Measurements from ENCODE around the gene LBHD1. TPM values are rescaled to one million over a fixed set of nuclear protein-coding genes. Genes with fewer than 3 reads are reported as not detected.

The LBHD1 gene
- total and polyA plus RNA-seq, 2 of the 4 experiments (the other 2 are of a cell fraction): 1.6 to 4.0 TPM

- Histone ChIP-seq H3K27me3 (ENCODE audit: control insufficient read depth, insufficient read depth, low read length) (no peaks in the 10 kb centered on the region), H3K79me1 (ENCODE audit: low read depth in 1 of 2, low read length in 2 of 2) (peaks cover 6 to 57% of the 10 kb centered on the region in 2 experiments), H2BK20ac (ENCODE audit: low read depth, low read length) (no peak overlapping the region), H2BK15ac (ENCODE audit: low read depth, low read length) (no peak overlapping the region), H3K9ac (ENCODE audit: low read depth, low read length) (no peak overlapping the region), H3K4me1 (ENCODE audit: control insufficient read depth, insufficient read depth, low read length) (peaks cover 8% of the 10 kb centered on the region), H3K18ac (ENCODE audit: low read depth, low read length) (no peak overlapping the region), H2AK5ac (ENCODE audit: low read depth, low read length) (no peak overlapping the region), H2BK5ac (ENCODE audit: low read depth, low read length, poor library complexity, severe bottlenecking) (no peak overlapping the region), H3K27ac (ENCODE audit: insufficient read depth, low read length) (no peak overlapping the region), H3K23ac (ENCODE audit: low read depth, low read length) (no peak overlapping the region), H2BK120ac (ENCODE audit: low read depth, low read length) (no peak overlapping the region), H4K20me1 (ENCODE audit: insufficient read depth, low read length) (peaks cover 17% of the 10 kb centered on the region), H3K14ac (replicated peaks; ENCODE audit: low read depth, low read length) (no peak overlapping the region), H3K4me2 (ENCODE audit: low read depth, low read length) (no peak overlapping the region), H2AK9ac (replicated peaks; ENCODE audit: low read depth, low read length, poor library complexity) (no peak overlapping the region), H3K4ac (ENCODE audit: low read depth, low read length) (no peak overlapping the region), H2AFZ (replicated peaks; ENCODE audit: low read length, poor library complexity) (no peak overlapping the region), H4K8ac (ENCODE audit: low read depth in 2 of 2, low read length in 2 of 2) (no peak overlapping the region), H4K5ac (ENCODE audit: low read depth, low read length) (no peak overlapping the region), H3K9me3 (ENCODE audit: control insufficient read depth, insufficient read depth, low read length) (no peaks in the 10 kb centered on the region), H3K56ac (ENCODE audit: extremely low read depth, insufficient read depth, low read length) (no peak overlapping the region), H3K4me3 (ENCODE audit: insufficient read depth, low read depth, low read length) (no peak overlapping the region), H3K36me3 (ENCODE audit: control insufficient read depth, insufficient read depth, low read length) (peaks cover 32% of the 10 kb centered on the region), H4K91ac (ENCODE audit: insufficient read depth, low read depth, low read length) (no peak overlapping the region), H3K9me1 (ENCODE audit: insufficient read depth, low read length) (0 out of 2 replicates have a peak, but pooled peaks cover 6% of the 10 kb centered on the region)
- 84% methylated on average over 9 of the region's 11 CpGs; no CpG with 5 or more reads in 1 of the 2 experiments for WGBS, 2 experiments (ENCODE audit: extremely low coverage in 2 of 2, insufficient read length in 1 of 2)
- no peak for TF ChIP-seq ELK1 (IDR thresholded peaks at IDR 0.05; ENCODE audit: borderline replicate concordance, low read depth, low read length)
- TF ChIP-seq SMC3 (IDR thresholded peaks at IDR 0.05; ENCODE audit: low read depth, low read length): no peak
- no peak for TF ChIP-seq NFE2L2 (IDR thresholded peaks at IDR 0.05; ENCODE audit: low read depth, low read length)
- no peak for TF ChIP-seq MXI1 (IDR thresholded peaks at IDR 0.05; ENCODE audit: borderline replicate concordance, low read depth, low read length)
- no peak for TF ChIP-seq CTCF (conservative IDR thresholded peaks at IDR 0.05; ENCODE audit: low read depth, low read length)
- TF ChIP-seq RCOR1 (IDR thresholded peaks at IDR 0.05; ENCODE audit: insufficient replicate concordance, low read length): no peak
- no peak for TF ChIP-seq MAFK (IDR thresholded peaks at IDR 0.05; ENCODE audit: low read depth, low read length)
- no peak for TF ChIP-seq CHD1 (IDR thresholded peaks at IDR 0.05; ENCODE audit: low read depth, low read length)
- TF ChIP-seq USF2 (IDR thresholded peaks at IDR 0.05; ENCODE audit: low read depth, low read length): no peak
- TF ChIP-seq POLR2A (IDR thresholded peaks at IDR 0.05; ENCODE audit: low read depth, low read length): no peak
- no peak for TF ChIP-seq RFX5 (IDR thresholded peaks at IDR 0.05; ENCODE audit: low read depth, low read length)
- TF ChIP-seq RAD21 (IDR thresholded peaks at IDR 0.05; ENCODE audit: low read length): no peak
- TF ChIP-seq CEBPB (IDR thresholded peaks at IDR 0.05; ENCODE audit: low read depth, low read length): no peak
- no peak for TF ChIP-seq MAZ (IDR thresholded peaks at IDR 0.05; ENCODE audit: borderline replicate concordance, low read depth, low read length)
- ChIA-PET CTCF (no interaction called here), POLR2A (ENCODE audit: unreplicated experiment) (interaction anchor here (1.3 kb wide), 1 partner anchor 17 kb away, joined by 5 read pairs; the partner anchor contains the start of gene CSKMT)
- BruUV-seq (replicated peaks): no TSS peak
- intact Hi-C loops (cut with micrococcal nuclease): no loop called here
- in situ Hi-C loops (cut with MboI; ENCODE audit: low sequenced_read_pairs): no loop called here
- DNase-seq (no peak), ATAC-seq (ENCODE audit: low read depth) (no peak)
- dilution Hi-C loops (cut with HindIII; ENCODE audit: low sequenced_read_pairs, unreplicated experiment): no loop called here
These were observed 23.1 kb downstream of the LBHD1 start for GRCh38 chr11:62648967-62649364.
